ENCODE results near the gene COPS7A. TPM values are rescaled to one million over a fixed set of nuclear protein-coding genes. Genes with fewer than 3 reads are reported as not detected.

The COPS7A gene
- total RNA-seq, 2 donors from 2014 or later, result 30.2 to 39.7 TPM

DNA sequence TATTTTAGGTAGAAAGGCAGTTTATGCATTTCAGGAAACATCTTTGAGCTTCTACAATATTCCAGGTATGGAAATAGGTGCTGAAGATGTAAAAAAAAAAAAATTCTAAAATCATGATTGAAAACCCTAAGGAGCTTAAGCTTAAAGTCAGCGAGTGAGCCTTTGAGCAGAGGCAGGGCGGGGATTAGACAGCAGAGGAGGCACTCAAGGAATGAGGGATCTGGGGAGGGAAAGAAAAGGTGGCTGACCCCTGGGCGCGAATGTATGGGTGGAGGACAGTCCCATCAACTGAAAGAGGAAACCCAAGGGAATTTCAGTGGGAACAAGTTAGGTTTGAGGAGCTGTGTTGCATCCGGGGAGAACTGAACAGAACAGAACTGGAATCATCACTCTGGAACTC, 35.9 kb downstream of the COPS7A start:
- H3K9me3 Mint-ChIP-seq, result no peaks in the 10 kb centered on the region
- ATAC-seq (replicated peaks in 1 of 2) (no peak), DNase-seq (no peak)
- peaks cover 17% of the 10 kb centered on the region for H3K4me1 Mint-ChIP-seq (ENCODE audit: low read depth)
- no peak overlapping the region for H3K4me3 Mint-ChIP-seq
- no peak overlapping the region for H3K27ac Mint-ChIP-seq
- peaks cover 16% of the 10 kb centered on the region for H3K27me3 Mint-ChIP-seq (ENCODE audit: low read depth)
- peaks cover 0 to 2% of the 10 kb centered on the region in 2 donors for H3K36me3 Mint-ChIP-seq (ENCODE audit: insufficient read depth in 2 of 2)

DNA sequence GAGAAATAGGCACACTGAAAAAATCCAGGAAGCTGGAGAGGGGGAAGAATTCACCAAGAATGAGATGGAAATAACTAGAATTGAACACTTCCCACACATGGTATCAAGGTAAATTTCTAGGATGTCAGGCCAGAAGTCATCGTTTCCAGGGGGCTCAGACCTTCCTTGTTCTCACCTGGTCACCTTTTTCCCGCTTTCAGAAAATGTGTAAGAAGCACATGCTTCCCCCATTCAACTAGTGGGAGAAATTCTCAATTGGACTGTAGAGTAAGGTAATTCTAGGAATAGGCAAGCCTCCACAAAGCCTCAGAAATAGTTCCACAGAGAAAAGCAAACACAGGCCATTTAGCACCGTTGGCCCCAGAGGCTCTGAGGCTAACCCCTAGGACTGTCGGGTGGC, 39.5 kb downstream of the COPS7A start:
- peaks cover 40% of the 10 kb centered on the region for H3K4me1 Mint-ChIP-seq (ENCODE audit: low read depth)
- H3K36me3 Mint-ChIP-seq (ENCODE audit: insufficient read depth in 2 of 2), result peaks cover 7 to 8% of the 10 kb centered on the region in 2 donors
- H3K27me3 Mint-ChIP-seq (ENCODE audit: low read depth), result peaks cover 36% of the 10 kb centered on the region
- no peak overlapping the region for H3K27ac Mint-ChIP-seq
- H3K9me3 Mint-ChIP-seq, result no peaks in the 10 kb centered on the region
- ATAC-seq (replicated peaks in 1 of 2) (no peak), DNase-seq (no peak)
- H3K4me3 Mint-ChIP-seq, result no peak overlapping the region

DNA sequence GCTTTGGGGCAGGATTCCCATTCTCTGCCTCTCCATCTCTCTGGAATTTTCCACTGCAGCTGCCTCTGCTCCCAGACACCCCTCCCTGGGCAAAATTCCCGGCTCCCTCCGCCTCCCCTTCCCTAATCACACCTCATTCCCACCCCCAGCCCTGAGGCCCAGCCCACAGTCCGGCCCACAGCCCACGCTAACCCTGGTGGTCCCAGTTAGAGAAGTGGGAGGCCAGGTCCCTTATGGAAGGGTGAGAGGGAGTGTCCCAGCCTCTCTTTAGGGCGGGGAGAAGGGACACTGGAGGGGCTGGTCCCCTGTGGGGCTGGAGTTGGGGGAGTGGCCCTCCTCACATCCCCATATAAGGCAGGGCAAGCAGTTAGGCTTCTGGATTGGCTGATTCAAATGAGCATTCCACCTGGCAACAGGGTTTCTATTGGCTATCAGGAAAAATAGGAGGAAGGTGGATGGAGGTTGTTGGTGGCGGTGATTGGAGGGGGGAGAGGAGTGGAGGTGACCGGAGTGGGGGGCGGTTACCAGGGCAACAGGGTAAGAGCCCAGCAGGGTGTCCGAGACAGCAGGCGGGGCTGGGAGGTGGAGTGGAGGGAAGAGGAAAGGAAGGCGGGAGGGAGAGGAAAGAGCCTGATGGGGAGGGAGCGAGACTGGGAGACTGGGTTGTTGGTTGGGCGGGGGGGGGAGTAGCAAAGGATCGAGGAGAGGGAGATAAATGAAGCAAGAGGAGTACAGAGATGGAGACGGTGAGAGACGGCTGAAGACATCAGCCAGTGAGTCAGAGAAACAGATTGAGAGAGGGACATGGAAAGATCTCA, 40.4 kb downstream of the COPS7A start:
- Mint-ChIP-seq H3K27me3 (ENCODE audit: low read depth) (peaks cover 44% of the 10 kb centered on the region), H3K9me3 (no peaks in the 10 kb centered on the region), H3K36me3 (ENCODE audit: insufficient read depth in 2 of 2) (peaks cover 7 to 8% of the 10 kb centered on the region in 2 donors), H3K4me3 (peak overlapping the region; percentile 71 to 75), H3K4me1 (ENCODE audit: low read depth) (peaks cover 43% of the 10 kb centered on the region), H3K27ac (no peak overlapping the region)
- DNase-seq (peak; percentile 70 to 72), ATAC-seq (replicated peaks in 1 of 2) (peak; percentile 77 to 84)

DNA sequence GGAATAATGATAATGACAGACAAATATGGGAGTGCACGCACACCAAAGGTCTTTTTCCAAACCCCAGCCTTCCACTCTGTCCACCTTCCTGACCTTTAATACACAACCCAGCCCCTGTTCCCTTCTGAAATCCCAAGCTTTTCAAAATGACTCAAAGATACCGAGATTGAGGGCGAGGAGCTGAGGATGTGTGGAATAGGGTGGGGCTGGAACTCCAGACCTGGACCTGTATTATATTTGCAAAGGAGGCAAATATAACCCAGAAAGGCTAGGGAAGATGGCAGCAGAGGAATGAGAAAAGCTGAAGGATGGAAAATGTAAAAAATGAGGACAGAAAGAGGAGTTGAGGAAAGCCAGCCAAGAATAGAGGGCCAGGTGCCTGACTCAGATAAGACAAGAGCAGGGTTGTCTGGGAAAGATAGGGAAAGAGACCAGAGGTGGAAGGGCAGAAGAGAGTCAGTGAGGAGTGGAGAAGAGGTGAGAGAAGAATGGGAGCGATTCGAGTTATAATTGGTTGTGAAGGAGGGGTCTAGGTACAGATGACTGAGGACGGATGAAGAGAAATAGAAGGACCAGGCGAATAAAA, 41.3 kb downstream of the COPS7A start:
- H3K9me3 Mint-ChIP-seq, result no peaks in the 10 kb centered on the region
- peak overlapping the region; percentile 75 for H3K4me3 Mint-ChIP-seq
- DNase-seq (no peak), ATAC-seq (replicated peaks in 1 of 2) (no peak)
- H3K4me1 Mint-ChIP-seq (ENCODE audit: low read depth), result peaks cover 52% of the 10 kb centered on the region
- H3K27me3 Mint-ChIP-seq (ENCODE audit: low read depth), result peaks cover 42% of the 10 kb centered on the region
- peaks cover 8 to 10% of the 10 kb centered on the region in 2 donors for H3K36me3 Mint-ChIP-seq (ENCODE audit: insufficient read depth in 2 of 2)
- H3K27ac Mint-ChIP-seq, result peak overlapping the region; percentile 2

DNA sequence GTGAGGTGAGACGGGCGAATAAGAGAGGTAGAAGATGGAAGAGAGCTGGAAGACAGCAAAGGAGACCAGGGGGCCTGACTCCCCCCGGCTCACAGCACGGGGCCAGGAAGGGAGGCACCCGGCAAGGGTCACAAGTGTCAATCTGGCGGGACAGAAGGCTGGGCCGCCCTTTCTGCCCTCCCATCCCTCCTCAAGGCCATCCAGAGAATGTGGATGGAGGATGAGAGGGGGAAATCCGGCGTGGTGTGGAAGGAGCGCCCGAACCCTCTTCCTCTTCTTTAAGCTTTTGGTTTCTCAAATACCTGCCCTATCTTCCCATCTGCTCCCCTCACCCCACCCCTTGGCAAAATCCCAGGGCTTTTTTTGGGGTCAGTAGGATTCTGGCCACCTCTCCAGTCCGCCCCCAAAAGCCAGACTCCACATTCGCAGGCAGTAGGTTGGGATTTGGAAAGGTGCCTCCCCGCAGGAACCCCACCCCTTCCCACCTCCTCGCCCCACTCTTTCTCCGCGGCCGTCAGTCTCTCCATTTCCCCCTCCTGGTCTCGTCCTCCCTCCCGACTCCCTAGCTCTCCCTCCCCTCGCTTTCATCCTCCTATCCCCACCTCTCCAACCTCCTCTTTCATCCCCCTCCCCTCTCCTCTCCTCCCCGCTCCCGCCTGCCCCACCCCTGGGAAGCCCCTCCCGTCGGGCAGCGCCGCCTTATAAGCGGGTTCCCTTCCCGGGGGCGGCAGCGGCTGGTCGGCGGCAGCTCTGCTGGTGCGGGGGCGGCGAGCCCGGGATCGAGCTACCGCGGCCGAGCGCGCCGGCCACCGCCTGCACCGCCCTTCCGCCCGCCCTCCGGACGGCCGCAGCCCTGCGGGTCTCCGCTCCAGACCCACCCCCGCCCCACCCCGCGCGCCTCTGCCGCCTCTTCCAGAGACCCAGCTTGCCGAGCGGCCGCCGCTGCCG, 42.1 kb downstream of the COPS7A start, which contains the start of gene PTMS:
Gene PTMS (plus strand): TSS at position 730 of the 948 bp plus-strand sequence. CDS start 343 bp downstream, outside the sequence.
- peak; percentile 59 to 69 for DNase-seq

DNA sequence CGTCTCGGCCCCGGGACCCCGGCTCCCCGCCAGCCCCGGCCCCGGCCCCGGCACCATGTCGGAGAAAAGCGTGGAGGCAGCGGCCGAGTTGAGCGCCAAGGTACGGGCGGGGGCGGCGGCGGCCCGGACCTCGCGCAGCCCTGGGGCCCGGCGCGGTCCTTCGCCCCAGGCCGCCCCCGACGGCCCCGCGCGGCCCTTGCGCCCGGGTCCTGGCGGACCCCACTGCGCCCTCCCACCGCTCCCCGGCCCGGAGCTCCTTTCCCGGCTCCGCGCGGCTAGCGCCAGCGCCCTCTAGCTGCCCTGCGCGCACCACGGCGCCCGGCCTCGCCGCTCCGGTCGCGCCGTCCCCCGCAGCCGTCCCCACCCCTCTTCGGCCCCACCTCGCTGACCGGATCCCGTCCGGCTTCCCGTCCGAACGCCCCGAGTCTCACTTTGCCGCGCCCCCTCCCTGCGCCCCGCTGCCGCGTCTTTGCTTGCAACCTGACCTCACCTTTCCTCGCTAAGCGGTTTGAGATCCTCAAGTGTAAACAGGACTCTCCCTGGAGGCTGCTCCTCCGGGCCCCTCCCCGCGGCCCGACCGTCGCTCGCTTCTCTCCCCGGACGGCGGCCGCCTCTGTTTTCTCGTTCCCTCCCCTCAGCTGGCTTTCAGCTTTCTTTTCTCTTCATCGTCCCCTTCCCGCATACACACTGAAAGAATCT, 43.0 kb downstream of the COPS7A start:
- Mint-ChIP-seq H3K4me3 (peak overlapping the region; percentile 94 to 96), H3K4me1 (ENCODE audit: low read depth) (peaks cover 69% of the 10 kb centered on the region), H3K27ac (peak overlapping the region; percentile 86), H3K9me3 (no peaks in the 10 kb centered on the region), H3K36me3 (ENCODE audit: insufficient read depth in 2 of 2) (peaks cover 12 to 13% of the 10 kb centered on the region in 2 donors), H3K27me3 (ENCODE audit: low read depth) (peaks cover 42% of the 10 kb centered on the region)
- ATAC-seq (replicated peaks in 1 of 2) (peak; percentile 73 to 79), DNase-seq (peak; percentile 78 to 82)

More for the DNA sequence above, 42.1 kb downstream of the COPS7A start, which contains the start of gene PTMS:
- Mint-ChIP-seq H3K27ac (peak within 1 kb of the TSS; percentile 86), H3K4me3 (peak within 1 kb of the TSS; percentile 94 to 96), H3K9me3 (no peaks in the 10 kb centered on the region), H3K36me3 (ENCODE audit: insufficient read depth in 2 of 2) (peaks cover 11 to 12% of the 10 kb centered on the region in 2 donors), H3K27me3 (ENCODE audit: low read depth) (peaks cover 42% of the 10 kb centered on the region), H3K4me1 (ENCODE audit: low read depth) (peaks cover 60% of the 10 kb centered on the region)
- ATAC-seq (replicated peaks in 1 of 2), result peak; percentile 21 to 37

DNA sequence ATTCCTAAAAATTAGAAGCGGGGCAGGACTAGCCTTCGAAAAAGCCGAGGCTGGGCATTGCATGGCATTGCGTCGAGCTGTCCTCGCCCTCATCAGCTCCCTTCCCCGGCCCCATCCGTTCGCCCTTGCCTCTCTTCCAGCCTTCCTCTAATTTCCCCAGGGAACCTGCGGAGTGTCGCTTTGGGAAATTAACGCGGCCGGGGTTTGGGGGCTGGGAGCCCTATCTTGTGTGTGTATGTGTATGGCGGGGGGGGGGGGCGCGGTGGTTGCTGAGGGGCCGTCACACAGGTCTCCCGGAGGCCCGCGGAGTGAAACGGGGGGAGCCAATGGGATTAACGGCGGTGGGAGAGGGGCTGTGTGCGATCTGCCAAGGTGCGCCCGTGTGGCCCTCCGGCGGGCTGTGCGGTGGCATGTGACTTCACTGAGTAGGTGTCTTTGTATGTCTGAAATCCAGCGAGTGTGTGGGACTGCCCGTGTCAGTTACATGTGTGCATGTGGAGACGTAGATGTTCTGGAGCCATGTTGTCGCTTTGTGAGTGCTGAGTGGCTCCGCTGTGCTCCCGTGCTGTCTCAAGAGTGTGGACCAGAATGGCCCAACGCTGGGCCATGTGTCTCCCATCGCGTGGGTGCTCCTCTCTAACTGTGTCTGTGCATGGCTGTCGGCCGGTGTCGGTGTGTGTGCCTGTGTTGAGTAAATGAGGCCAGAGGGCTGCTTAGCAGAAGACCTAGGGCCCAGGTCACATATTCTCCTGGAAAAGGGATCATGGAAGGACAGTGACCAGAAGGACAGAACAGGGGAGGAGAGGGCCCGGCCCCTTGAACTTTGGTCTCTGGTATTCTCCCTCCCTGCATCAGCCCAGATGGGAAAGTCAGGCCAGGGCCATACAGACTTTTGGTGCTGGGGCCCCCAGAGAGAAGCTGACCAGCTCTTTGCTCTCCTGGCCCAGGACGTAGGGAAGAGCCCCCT, 43.8 kb downstream of the COPS7A start:
- peaks cover 42% of the 10 kb centered on the region for H3K27me3 Mint-ChIP-seq (ENCODE audit: low read depth)
- peaks cover 13 to 14% of the 10 kb centered on the region in 2 donors for H3K36me3 Mint-ChIP-seq (ENCODE audit: insufficient read depth in 2 of 2)
- H3K9me3 Mint-ChIP-seq, result no peaks in the 10 kb centered on the region
- H3K27ac Mint-ChIP-seq, result peak overlapping the region; percentile 86
- H3K4me3 Mint-ChIP-seq, result peak overlapping the region; percentile 94 to 96
- peaks cover 76% of the 10 kb centered on the region for H3K4me1 Mint-ChIP-seq (ENCODE audit: low read depth)
- DNase-seq, result no peak
- ATAC-seq (replicated peaks in 1 of 2), result no peak

DNA sequence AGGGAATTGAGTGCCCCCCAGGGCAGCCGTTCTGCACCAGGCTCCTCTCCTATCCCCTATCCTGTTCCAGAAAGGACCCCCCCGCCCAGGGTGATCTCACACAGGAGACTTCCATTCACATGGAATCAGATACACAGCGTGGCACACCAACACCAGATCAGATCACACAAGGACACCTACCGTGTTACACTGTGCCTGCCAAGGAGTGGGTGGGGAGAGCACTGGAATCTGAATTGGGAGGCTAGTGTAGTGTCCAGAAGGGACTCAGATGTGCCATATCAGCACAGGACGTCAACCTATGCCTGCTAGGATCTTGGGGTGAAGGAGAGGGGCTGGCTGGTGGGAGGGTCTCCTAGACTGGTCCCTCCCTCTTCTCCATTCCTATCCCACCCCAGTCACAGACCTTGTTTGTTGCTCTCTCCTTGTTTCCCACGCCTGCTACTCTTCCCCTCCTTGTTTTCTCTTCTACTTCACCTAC, 44.6 kb downstream of the COPS7A start:
- Mint-ChIP-seq H3K4me3 (peak overlapping the region; percentile 94 to 96), H3K4me1 (ENCODE audit: low read depth) (peaks cover 85% of the 10 kb centered on the region), H3K9me3 (no peaks in the 10 kb centered on the region), H3K27me3 (ENCODE audit: low read depth) (peaks cover 42% of the 10 kb centered on the region), H3K36me3 (ENCODE audit: insufficient read depth in 2 of 2) (peaks cover 13 to 14% of the 10 kb centered on the region in 2 donors), H3K27ac (no peak overlapping the region)
- ATAC-seq (replicated peaks in 1 of 2) (no peak), DNase-seq (no peak)

DNA sequence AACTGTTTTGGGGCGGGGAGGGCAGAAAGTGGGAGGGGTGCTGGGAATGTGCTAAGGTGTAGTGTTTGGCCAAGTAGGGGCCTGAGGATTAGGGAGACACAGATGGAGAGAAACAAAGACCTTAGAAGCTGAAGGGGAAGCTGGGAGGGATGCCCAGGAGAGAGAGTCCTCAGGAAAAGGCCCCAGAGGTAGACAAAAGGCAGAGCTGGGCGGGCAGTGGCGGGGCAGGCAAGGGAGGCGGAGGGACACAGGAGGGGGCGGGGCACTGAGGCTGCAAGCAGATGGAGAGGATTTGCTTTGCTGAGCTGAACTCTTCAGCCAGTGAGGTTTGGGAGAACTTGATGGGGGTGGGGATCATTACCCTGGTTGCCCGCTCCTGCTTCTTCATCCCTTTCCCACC, 45.1 kb downstream of the COPS7A start:
- Mint-ChIP-seq H3K27me3 (ENCODE audit: low read depth) (peaks cover 40% of the 10 kb centered on the region), H3K4me3 (peak overlapping the region in 1 of 2 donors; percentile 96), H3K27ac (no peak overlapping the region), H3K36me3 (ENCODE audit: insufficient read depth in 2 of 2) (peaks cover 13 to 14% of the 10 kb centered on the region in 2 donors), H3K9me3 (no peaks in the 10 kb centered on the region), H3K4me1 (ENCODE audit: low read depth) (peaks cover 84% of the 10 kb centered on the region)
- no peak for DNase-seq
- ATAC-seq (replicated peaks in 1 of 2), result no peak

DNA sequence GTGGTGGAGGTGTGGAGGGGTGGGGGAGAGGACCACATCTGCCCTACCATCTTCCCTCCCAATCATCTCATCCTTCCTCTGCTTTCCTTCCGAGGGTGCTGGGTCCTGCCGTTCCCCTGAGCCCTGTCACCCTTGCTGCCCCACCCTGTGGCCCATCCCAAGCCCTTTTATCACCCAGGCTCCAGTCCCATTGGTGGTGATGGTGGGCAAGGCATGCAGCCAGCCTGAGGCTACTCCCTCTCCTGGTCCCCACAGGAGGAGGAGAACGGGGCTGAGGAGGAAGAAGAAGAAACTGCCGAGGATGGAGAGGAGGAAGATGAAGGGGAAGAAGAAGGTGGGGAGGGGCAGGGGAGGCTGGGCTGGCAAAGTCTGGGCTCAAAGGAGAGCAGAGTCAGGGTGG, 45.8 kb downstream of the COPS7A start:
- Mint-ChIP-seq H3K9me3 (no peaks in the 10 kb centered on the region), H3K4me1 (ENCODE audit: low read depth) (peaks cover 84% of the 10 kb centered on the region), H3K27ac (no peak overlapping the region), H3K27me3 (ENCODE audit: low read depth) (peaks cover 34% of the 10 kb centered on the region), H3K4me3 (peak overlapping the region in 1 of 2 donors; percentile 32), H3K36me3 (ENCODE audit: insufficient read depth in 2 of 2) (peaks cover 16% of the 10 kb centered on the region in 2 donors)
- no peak for ATAC-seq (replicated peaks in 1 of 2)
- no peak for DNase-seq

DNA sequence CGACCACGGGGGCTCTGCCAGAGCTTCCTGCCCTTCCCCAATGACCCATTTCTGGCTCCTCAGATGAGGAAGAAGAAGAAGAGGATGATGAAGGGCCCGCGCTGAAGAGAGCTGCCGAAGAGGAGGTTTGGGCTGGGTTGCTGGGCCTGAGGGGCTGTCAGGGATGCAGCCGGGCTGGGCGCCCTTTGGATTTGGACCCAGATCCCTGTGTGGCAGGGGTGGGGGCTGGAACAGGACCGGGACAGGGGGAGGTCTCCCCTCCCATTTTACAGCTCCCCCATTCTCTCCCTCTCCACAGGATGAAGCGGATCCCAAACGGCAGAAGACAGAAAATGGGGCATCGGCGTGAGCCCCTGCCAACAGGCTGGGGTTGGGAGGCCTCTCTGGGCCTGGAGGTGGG, 46.2 kb downstream of the COPS7A start:
- H3K9me3 Mint-ChIP-seq, result no peaks in the 10 kb centered on the region
- peak overlapping the region in 1 of 2 donors; percentile 24 for H3K4me3 Mint-ChIP-seq
- DNase-seq (no peak), ATAC-seq (replicated peaks in 1 of 2) (no peak)
- H3K27ac Mint-ChIP-seq, result no peak overlapping the region
- H3K36me3 Mint-ChIP-seq (ENCODE audit: insufficient read depth in 2 of 2), result peaks cover 19% of the 10 kb centered on the region in 2 donors
- H3K27me3 Mint-ChIP-seq (ENCODE audit: low read depth), result peaks cover 29% of the 10 kb centered on the region
- peaks cover 84% of the 10 kb centered on the region for H3K4me1 Mint-ChIP-seq (ENCODE audit: low read depth)
